ENCODE measurements around the gene ST3GAL3. TPM values are rescaled to one million over a fixed set of nuclear protein-coding genes. Genes with fewer than 3 reads are reported as not detected.
A peak's percentile ranks its signal among the peaks of the same experiment; 100 is the strongest.

The ST3GAL3 gene
- total RNA-seq, 1 experiment from 2014 or later: 26.0 TPM

- TF ChIP-seq REST (IDR thresholded peaks at IDR 0.05; ENCODE audit: insufficient read depth in 1 of 2, low read depth in 2 of 2, low read length in 1 of 2) (no peak), SIN3A (IDR thresholded peaks at IDR 0.05; ENCODE audit: borderline replicate concordance, insufficient read depth, low read depth, low read length) (no peak), TCF7L2 (IDR thresholded peaks at IDR 0.05; ENCODE audit: low read depth, low read length) (no peak), POLR2AphosphoS5 (IDR thresholded peaks at IDR 0.05; ENCODE audit: low read depth, low read length) (peak; percentile 64), CTCF (IDR thresholded peaks at IDR 0.05) (no peak)
- Histone ChIP-seq H3K27me3 (ENCODE audit: control insufficient read depth, insufficient read depth, low read length) (no peaks in the 10 kb centered on the region), H3K27ac (ENCODE audit: low read length) (peak overlapping the region; percentile 94), H3K4me3 (ENCODE audit: low read depth in 2 of 2, low read length in 2 of 2) (peak overlapping the region; percentile 90 to 95), H3K9me3 (ENCODE audit: control insufficient read depth, insufficient read depth, low read depth, low read length) (no peaks in the 10 kb centered on the region), H3K4me1 (ENCODE audit: control insufficient read depth, insufficient read depth, low read length) (peaks cover 26% of the 10 kb centered on the region), H3K36me3 (ENCODE audit: control insufficient read depth, insufficient read depth, low read length) (peaks cover 6% of the 10 kb centered on the region)
- DNase-seq (ENCODE audit: low read depth, low spot score) (no peak), ATAC-seq (no peak)
- ChIA-PET CTCF (interaction anchor here (1.5 kb wide), 1 partner anchor 229 kb away, joined by 4 read pairs; no protein-coding TSS in a partner anchor), POLR2A (no interaction called here)
- in situ Hi-C loops (cut with HindIII; ENCODE audit: low pct_unique_long_range_greater_than_20kb, low sequenced_read_pairs) (no loop called here), intact Hi-C loops (cut with micrococcal nuclease; ENCODE audit: unreplicated experiment) (no loop called here)
- BruUV-seq (replicated peaks): no TSS peak
These were observed 1.2 kb upstream of the ST3GAL3 start for GRCh38 chr1:43705982-43706597.

GRCh38 chr1:43706598-43707189, 642 bp upstream of the ST3GAL3 start:
- Histone ChIP-seq H3K4me3 (ENCODE audit: low read depth in 2 of 2, low read length in 2 of 2) (peak overlapping the region; percentile 90 to 95), H3K9me3 (ENCODE audit: control insufficient read depth, insufficient read depth, low read depth, low read length) (no peaks in the 10 kb centered on the region), H3K4me1 (ENCODE audit: control insufficient read depth, insufficient read depth, low read length) (peaks cover 31% of the 10 kb centered on the region), H3K36me3 (ENCODE audit: control insufficient read depth, insufficient read depth, low read length) (peaks cover 3% of the 10 kb centered on the region), H3K27me3 (ENCODE audit: control insufficient read depth, insufficient read depth, low read length) (no peaks in the 10 kb centered on the region), H3K27ac (ENCODE audit: low read length) (peak overlapping the region; percentile 94)
- TF ChIP-seq POLR2AphosphoS5 (IDR thresholded peaks at IDR 0.05; ENCODE audit: low read depth, low read length) (no peak), REST (IDR thresholded peaks at IDR 0.05; ENCODE audit: insufficient read depth in 1 of 2, low read depth in 2 of 2, low read length in 1 of 2) (no peak), TCF7L2 (IDR thresholded peaks at IDR 0.05; ENCODE audit: low read depth, low read length) (no peak), SIN3A (IDR thresholded peaks at IDR 0.05; ENCODE audit: borderline replicate concordance, insufficient read depth, low read depth, low read length) (no peak), CTCF (IDR thresholded peaks at IDR 0.05) (no peak)
- POLR2A ChIA-PET: interaction anchor here (0.5 to 1.1 kb wide), 5 partner anchors 19 to 337 kb away, joined by 3 to 5 read pairs (median 3); no protein-coding TSS in a partner anchor
- intact Hi-C loops (cut with micrococcal nuclease; ENCODE audit: unreplicated experiment) (no loop called here), in situ Hi-C loops (cut with HindIII; ENCODE audit: low pct_unique_long_range_greater_than_20kb, low sequenced_read_pairs) (no loop called here)
- ATAC-seq (peak; percentile 44), DNase-seq (ENCODE audit: low read depth, low spot score) (no peak)
- BruUV-seq (replicated peaks): TSS peak; percentile 91
- CTCF ChIA-PET: interaction anchor here (1.5 kb wide), 1 partner anchor 228 kb away, joined by 4 read pairs; no protein-coding TSS in a partner anchor
